Hepatocyte (in vitro differentiated cells): ENCODE measurements around the gene TEX51.

Source experiments
- CTCF ChIP-seq: fragments of 200-600 bp; sonication (generic); IDR thresholded peaks from 2 replicates; pipeline ENCODE4 v1.5.1; 2016; ENCODE audit warnings: antibody characterized with exemption, mild to moderate bottlenecking; ENCODE audit not compliant: poor library complexity
- EZH2 ChIP-seq: fragments of 200-600 bp; sonication (generic); IDR thresholded peaks from 2 replicates; pipeline ENCODE4 v1.6.1; 2016; ENCODE audit warnings: antibody characterized with exemption, mild to moderate bottlenecking, borderline replicate concordance
- EZH2phosphoT487 ChIP-seq: fragments of 200-600 bp; sonication (generic); IDR thresholded peaks from one replicate; pipeline ENCODE4 v1.6.1; 2018; ENCODE audit warnings: antibody characterized with exemption, mild to moderate bottlenecking, low read depth, moderate library complexity; ENCODE audit not compliant: unreplicated experiment, severe bottlenecking

- no peak for TF ChIP-seq CTCF
- no peak for TF ChIP-seq EZH2
- TF ChIP-seq EZH2phosphoT487: no peak
These were observed 46.4 kb downstream of the TEX51 start for GRCh38 chr2:126945118-126945517.
